UCSD-AML1 (cell line): ENCODE data around the gene WDR82.

Experiments
- DNase-seq: peaks from one replicate; lab custom pipeline; 2025; ENCODE audit not compliant: unreplicated experiment; lab: John Stamatoyannopoulos, UW

WDR82 gene

DNA sequence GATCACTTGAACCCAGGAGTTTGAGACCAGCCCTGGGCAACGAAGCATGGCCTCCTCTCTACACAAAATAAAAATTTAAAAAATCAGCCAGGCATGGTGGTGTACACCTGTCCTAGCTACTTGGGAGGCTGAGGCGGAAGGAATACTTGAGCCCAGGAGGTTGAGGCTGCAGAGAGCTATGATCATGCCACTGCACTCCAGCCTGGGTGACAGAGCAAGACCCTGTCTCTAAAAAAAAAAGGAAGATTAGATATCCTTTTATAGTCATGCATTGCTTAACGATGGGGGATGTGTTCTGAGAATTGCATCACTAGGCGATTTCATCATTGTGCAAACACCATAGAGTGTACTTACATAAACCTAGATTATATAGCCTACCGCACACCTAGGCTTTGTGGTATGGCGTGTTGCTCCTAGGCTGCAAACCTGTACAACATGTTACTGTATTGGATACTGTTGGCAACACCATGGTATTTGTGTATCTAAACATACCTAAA lies 67.9 kb downstream of the WDR82 start:
- DNase-seq, result no peak

DNA sequence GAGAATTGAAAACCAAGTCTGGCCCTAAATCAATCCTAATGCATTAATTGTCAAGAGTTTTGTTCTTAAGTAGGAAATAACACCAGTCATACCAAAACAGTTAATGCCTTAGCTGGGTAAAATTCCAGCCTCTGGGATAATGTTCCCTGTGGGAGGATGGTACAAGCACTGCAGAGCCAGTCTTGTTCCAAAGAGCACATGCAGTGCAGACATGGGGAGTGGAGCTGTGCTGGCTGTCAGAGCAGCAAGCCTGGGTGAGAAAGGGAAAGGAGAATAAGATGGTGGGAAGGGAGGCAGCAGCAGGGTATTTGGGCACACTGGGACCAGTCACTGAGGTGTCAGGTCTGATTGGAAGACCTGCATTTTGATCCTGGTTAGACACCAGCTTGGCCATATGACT lies 68.4 kb downstream of the WDR82 start:
- DNase-seq, result no peak

DNA sequence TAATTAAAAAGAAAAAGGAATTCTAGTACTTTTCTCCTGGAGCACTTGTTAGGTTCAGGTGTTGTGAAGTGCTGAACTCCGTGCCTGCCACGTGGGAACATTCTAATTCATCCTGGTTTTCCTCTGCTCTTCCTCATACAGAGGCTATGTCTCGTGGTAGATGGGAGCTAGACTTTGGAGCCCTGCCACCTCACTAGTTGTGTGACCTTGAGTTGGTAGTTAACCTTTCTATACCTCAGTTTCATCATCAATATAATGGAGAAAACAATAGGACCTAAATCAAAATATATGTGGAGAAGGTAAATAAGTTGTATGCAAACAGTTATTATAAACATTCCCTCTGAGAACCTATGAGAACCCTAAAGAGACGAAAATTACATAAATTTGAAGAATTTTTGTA lies 69.9 kb downstream of the WDR82 start:
- DNase-seq, result no peak

DNA sequence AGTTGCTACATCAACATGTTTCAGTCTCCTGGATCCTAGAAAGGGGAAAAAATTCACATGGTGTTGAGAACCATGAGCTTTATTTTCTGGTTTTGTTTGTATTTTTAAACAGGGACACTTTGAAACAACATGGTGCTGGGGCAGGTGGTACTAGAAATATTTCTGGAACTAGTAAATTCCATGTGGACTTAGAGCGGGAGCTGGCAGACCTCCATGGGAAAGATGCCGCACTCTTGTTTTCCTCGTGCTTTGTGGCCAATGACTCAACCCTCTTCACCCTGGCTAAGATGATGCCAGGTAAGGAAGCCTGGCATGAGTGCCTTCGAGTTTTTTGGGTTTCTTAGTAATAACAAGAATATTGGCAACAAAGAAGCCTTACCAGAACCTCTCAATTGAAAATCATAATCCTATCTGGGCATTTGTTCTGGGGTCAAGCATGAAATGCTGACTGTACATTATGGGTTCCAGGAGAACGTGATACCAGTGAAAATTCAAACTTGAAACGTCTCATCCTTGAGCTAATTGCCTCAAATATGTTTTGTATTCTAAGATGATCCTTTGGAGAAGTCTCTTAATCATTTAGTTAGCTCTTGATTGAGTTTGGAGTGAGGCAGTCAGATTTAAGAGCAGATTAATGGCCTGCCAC lies 72.6 kb downstream of the WDR82 start:
- no peak for DNase-seq
